Stimulated activated CD8-positive, alpha-beta memory T cell treated with anti-CD3 and anti-CD28 coated beads, Interleukin-7, amount 100 ng/mL, for 48 hours (primary cell): ENCODE data around the gene CYP2B6.
"Not testable (repeated sequence)": the region's sequence is repeated elsewhere in the genome, so short reads cannot be mapped to it uniquely, and the experiment has no call there.

Experiments used
- DNase-seq, 2 donors: peaks; one replicate each; pipeline ENCODE4 v3.0.0-alpha.2; 2020; ENCODE audit warnings: low read depth in 1 of 2; ENCODE audit errors: extremely low read depth in 1 of 2

The CYP2B6 gene

DNA sequence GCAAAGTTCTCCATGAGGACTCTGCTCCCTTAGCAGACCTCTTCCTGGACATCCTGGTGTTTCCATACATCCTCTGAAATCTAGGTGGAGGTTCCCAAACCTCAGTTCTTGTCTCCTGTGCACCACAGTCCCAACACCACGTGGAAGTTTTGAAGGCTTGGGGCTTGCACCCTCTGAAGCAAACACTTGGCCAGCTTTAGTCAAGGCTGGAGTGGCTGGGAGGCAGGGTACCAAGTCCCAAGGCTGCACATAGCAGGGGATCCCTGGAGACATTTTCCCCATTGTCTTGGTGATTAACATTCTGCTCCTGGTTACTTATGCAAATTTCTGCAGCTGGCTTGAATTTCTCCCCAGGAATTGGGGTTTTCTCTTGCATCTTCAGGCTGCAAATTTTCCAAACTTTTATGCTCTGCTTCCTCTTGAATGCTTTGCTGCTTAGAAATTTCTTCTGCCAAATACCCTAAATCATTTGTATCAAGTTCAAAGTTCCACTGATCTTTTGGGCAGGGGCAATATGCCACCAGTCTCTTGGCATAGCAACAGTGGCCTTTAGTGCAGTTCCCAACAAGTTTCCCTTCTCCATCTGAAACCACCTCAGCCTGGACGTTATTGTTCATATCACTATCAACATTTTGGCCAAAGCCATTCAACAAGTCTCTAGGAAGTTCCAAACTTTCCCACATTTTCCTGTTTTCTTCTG is 10.2 kb upstream of the CYP2B6 start:
- DNase-seq = not testable (repeated sequence)

DNA sequence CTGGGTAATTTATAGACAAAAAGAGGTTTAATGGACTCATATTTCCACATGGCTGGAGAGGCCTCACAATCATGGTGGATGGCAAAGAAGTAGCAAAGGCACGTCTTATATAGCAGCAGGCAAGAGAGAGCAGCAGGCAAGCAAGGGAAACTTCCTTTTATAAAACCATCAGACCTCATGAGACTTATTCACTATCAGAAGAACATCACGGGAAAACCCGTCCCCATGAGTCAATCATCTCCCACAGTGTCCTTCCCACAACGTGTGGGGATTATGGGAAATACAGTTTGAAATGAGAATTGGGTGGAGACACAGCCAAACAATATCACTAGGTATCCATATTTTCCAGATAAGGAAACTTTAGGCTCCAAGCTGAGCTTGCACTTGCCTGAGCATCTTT is 9.5 kb upstream of the CYP2B6 start:
- DNase-seq = no peak

DNA sequence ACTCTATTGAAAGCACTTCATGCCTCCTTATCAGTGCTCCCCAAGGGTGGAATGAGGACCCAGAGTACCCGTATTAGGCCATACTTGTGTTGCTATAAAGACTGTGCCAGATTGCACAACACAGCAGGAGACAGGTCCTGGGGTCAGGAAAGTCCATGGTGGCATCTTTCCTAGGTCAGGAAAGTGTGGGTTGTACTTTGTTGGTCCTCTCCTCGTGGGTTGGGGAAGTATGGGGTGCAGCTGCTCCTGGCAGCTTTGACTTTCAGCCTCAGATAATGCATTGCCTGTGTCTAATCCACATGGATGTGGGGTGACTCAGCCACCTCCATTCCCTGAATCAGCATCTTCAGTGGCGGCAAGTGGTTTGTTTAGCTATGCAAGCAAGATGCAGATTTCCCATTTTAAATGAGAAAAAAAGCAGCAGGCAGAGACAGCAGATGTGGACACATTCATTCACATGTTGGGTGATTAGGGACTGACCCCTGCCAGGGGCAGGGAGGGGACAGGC is 8.4 kb upstream of the CYP2B6 start:
- no peak for DNase-seq

DNA sequence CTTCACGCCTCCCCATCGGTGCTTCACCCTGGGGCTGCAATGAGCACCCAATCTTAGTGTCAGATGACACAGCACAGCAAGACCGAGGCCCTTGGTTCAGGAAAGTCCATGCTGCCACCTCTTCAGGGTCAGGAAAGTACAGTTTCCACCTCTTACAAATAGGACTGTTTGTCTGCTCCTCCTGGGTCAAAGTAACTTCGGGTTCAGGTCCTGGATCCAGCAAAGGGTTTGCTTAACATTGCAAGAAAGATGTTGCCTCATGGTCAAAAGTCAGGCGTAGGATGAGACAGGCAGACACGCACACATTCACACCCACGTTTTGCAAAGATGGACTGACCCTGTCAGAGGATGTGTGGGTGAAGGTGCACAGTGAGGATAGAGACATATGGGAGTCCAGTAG is 1.6 kb upstream of the CYP2B6 start:
- DNase-seq = no peak

DNA sequence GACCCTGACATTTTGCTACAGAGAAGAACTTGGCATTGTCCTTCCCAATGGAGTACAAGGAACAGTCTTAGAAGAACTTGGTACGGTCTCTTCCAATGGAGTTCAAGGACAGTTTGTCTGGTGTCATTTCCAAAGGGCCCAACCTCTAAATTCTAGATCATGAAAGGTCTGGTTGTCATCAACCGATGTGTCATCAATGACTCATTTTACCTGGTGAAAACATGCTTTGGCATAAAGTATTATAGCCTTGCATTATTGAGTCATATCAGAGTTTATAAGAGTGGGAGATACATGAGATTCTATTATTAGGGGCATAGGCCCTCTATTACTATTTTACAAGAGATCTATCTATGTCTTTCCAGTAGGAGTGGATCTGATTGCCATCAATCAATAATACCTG is 4.3 kb downstream of the CYP2B6 start:
- no peak for DNase-seq

DNA sequence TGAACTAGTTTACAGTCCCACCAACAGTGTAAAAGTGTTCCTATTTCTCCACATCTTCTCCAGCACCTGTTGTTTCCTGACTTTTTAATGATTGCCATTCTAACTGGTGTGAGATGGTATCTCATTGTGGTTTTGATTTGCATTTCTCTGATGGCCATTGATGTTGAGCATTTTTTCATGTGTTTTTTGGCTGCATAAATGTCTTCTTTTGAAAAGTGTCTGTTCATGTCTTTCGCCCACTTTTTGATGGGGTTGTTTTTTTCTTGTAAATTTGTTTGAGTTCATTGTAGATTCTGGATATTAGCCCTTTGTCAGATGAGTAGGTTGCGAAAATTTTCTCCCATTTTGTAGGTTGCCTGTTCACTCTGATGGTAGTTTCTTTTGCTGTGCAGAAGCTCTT is 7.9 kb downstream of the CYP2B6 start:
- not testable (repeated sequence) for DNase-seq

DNA sequence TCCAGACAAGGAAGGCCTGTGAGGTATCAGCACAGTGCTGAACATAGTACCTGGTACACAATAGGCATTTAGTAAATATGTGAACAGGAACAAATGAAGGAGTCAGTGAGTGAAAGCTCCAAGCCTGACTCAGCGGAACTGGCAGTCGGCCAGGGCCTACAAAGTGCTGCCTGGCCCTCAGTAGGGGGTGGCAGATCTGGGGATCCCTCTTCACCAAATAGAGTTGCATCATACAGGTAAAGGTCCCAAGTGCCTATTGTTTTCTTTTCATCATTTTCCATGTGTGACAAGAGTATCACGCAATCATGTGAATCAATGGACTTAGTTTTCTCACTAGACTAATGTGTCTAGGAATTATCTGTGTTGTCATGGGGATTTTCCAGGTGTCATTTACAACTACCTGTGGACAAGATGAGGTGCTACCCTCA is 9.2 kb downstream of the CYP2B6 start:
- no peak for DNase-seq

DNA sequence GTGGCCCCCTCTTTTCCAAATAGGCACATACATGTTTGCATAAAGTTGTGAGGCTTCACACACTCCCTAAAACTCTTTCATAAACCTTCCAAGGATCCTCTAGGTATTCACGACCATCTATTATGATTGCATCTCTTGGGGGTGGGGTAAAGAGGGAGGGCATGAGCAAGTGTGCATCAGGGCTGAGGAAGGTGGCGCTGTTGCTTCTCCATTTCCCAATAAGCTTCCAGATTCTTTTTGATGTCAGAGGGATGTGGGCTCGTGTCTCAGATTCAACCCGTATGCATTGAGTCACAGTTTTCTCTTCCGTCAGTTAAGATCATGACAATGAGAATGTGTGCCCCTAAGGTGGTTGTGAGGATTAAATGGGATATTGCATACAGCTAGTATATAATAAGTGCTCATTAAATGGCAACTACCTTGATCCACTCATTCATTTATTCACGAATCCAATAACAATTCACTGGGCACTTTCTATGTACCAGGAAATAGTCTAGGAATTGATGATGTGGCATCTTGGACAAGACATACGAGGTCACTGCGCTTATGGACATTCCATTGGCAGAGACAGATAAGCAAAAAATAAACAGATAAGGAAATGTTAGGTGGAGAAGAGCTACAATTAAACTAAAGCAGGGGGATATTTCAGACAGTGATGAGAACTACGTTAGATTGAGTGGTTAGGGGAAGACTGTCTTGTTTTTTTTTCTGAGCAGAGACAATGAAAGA is 10.3 kb downstream of the CYP2B6 start:
- no peak for DNase-seq

DNA sequence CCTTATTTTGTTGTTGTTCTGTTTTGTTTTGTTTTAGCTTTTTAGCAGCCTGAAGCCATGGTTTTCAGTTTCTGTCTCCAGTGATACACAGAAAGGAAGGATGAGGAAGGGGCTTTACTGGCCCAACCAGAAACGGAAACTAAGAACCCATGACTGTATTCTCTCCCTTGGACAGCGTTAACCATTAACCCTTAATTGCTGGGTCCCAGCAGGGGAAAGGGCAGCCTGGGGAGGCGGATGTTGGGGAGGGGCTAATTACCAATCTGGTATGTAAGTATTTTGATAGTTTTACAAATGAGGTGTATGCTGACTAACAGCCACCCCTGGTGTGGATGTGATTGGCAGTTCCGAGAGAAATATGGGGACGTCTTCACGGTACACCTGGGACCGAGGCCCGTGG is 12.6 kb downstream of the CYP2B6 start:
- DNase-seq = not testable (repeated sequence)

DNA sequence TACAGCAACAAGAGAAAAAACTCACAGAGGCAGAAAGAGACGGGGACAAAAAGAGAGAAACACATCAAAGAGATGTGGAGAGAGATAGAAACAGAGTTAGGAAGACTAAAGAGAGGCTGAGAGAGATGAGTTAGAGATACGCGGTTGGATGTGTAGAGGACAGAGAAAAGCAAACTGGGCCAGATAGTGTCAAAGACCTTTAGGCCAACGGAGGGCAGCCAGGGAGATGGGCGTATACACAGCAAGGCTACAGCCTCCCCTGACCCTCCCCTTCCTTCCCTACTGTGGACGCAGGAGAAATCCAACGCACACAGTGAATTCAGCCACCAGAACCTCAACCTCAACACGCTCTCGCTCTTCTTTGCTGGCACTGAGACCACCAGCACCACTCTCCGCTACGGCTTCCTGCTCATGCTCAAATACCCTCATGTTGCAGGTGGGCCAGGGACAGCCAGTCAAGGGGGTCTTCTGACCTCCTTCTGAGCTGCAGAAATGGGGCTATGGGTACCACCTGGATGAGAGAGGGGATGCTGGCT is 18.7 kb downstream of the CYP2B6 start:
- no peak for DNase-seq

DNA sequence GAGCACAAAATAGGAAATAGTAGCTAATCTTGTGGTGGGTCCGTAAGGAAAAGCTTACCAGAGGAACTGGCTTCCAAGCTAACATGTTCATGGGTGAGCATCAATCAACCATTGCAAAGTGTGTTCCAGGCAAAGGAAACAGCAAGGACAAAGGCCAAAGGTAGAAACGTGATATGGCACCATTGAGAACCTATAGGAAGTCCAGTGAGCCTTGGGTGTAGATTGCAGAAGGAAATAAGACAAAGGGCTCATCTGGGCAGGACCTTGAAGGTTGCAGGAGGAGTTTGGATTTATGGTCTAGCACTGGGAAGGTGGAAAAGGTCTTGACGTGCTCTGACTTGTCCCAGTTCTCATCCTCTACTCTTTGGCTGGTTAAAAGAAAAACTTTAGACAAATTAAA is 22.3 kb downstream of the CYP2B6 start:
- DNase-seq = no peak

DNA sequence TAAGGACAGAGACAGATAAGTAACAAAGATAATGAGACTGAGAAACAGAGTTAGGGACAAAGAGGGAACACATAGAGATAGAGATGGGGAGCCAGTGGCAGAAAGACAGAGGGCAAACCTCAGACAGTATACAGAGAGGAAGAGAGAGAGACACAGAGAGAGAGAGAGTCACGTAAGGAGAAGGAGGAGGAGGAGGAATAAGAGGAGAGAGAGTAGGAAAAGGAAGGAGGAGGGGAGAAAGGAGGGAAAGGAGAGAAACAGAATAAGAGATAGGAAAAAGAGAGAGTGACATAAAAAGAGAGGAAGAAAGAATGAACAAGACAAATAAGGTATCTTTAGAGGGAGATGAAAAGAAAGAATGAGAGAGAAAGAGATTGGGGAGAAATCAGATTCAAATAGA is 23.6 kb downstream of the CYP2B6 start:
- no peak for DNase-seq

DNA sequence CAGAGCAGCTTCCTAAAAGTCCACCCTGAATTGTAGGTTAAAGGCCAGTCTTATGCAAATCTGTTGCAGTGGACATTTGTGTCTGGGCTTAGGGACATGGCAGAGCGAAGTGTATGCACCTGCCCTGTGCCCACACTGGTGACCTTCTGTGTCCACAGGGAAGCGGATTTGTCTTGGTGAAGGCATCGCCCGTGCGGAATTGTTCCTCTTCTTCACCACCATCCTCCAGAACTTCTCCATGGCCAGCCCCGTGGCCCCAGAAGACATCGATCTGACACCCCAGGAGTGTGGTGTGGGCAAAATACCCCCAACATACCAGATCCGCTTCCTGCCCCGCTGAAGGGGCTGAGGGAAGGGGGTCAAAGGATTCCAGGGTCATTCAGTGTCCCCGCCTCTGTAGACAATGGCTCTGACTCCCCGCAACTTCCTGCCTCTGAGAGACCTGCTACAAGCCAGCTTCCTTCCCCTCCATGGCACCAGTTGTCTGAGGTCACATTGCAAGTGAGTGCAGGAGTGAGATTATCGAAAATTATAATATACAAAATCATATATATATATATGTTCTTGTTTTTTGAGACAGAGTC is 25.5 kb downstream of the CYP2B6 start:
- no peak for DNase-seq

DNA sequence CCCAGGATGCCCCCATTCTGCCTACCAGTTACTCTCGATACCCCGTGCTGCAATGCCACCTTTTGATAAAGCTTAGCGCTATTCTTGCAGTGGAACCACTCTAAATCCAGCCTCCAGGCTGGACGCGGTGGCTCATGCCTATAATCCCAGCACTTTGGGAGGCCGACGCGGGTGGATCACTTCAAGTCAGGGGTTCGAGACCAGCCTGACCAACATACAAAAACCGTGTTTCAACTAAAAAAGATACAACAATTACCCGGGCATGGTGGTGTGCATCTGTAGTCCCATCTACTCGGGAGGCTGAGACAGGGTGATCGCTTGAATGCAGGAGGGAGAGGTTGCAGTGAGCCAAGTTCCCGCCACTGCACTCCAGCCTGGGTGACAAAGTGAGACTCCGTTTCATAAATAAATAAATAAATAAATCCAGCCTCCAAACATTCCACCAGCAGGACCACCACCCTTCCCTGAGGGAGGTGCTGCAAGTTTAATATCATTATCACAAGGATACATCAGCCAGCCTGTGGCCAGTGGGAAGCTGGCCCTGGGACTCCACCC is 27.7 kb downstream of the CYP2B6 start:
- DNase-seq = no peak

DNA sequence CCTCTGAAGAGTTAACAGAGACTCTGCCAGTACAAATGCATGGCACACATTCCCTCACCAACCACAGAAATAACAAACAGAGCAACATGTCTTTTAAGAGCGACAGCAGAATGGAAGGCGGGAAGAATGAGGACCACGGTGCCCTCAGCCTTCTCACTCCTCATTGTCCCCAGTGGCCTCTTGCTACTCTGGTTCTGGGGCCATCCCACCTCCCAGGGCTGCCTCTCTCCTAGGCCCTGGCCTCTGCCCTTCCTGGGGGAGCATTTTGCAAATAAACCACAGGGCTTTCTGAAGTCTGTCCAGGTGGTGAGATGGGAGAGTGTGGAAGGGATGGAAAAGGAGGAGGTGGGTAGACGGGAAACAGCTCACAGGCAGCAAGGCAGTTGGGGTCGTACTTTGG is 28.3 kb downstream of the CYP2B6 start:
- no peak for DNase-seq

DNA sequence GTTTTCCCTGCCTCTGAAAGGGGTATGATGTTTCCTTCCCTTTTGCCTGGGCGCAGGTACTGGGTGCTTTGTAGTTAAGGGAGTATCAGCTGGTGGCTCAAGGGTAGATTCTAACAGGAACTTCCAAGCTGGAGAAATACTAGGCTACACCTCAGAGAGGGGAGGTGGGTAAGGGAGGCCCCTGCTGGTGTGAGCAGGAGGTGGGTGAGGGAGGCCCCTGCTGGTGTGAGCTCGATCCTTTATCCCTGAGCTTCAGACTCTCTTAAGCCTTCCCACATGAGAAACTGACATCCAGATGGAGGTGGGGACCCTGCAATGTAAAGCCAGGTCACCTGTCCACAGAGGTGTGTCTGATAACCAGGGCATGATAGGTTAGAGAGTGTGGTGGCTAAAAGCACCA is 32.1 kb downstream of the CYP2B6 start:
- DNase-seq = no peak

DNA sequence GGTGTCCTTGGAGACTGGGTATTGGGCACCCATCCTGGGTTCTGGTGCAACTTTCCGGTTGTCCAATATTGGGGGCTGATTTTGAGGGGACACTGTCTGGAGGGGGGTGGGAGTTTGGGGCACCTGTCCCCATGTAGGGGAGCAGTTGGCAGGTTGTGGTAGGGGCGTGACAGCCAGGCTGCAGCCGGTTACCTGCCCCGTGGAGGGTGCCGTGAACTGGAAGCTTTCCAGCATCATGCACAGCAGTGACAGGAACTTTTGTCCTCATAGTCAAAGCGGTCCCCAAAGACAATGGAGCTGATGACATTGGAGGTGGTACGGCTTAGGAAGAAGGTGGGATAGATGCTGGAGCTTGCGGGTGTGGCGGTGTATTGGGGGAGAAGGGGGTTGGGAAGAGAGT is 34.3 kb downstream of the CYP2B6 start:
- DNase-seq = no peak

DNA sequence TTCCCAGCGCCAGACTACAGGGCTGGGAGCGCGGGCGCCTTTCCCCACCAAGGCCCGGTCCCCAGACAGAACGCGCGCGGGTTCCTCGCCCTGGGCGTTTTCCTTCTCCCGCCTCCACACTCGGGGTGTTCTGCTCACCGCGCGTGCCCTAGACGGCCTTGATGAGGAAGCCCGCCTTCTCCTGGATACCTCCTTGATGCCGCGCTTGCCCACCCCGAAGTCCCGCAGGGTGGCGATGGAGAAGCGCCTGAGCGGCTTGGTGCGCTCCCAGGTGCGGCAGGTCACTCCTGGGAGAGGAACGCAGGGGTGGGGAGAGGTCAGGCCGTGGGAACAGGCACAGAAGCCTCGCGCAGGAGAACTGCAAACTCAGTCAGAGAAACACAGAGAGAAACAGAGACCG is 34.8 kb downstream of the CYP2B6 start:
- DNase-seq = no peak

DNA sequence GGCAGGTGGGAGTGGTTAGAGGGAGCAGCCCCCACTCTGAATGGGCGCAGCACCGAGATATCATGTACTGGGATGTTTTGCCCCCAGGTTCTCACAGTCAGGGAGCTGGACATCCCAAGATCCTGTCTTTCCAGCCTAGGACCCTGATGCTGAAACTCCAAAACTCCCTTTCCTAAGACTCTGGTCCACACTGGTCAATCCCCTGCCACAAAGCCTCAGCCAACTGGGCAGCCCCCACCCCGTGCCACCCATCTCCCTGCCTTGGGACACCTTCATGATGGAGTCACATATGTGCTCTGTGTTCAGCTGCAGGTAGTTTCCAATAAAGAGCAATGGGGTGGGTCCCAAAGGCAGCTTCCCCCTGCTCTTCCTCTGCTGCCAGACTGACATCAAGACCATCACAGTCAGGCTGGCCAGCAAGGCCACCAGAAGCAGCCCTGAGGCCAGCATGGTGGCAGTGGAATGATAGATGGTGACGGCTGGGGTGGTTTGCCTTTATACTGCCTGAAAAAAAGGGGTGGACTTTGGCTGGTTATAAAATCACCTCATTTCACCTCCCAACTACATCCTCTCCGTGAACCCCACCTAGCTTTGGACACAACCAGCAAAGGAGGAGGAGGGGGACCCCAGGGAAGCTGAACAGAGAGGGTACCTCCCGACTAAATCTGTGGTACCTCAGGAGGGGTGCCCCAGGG is 36.3 kb downstream of the CYP2B6 start:
- no peak for DNase-seq

DNA sequence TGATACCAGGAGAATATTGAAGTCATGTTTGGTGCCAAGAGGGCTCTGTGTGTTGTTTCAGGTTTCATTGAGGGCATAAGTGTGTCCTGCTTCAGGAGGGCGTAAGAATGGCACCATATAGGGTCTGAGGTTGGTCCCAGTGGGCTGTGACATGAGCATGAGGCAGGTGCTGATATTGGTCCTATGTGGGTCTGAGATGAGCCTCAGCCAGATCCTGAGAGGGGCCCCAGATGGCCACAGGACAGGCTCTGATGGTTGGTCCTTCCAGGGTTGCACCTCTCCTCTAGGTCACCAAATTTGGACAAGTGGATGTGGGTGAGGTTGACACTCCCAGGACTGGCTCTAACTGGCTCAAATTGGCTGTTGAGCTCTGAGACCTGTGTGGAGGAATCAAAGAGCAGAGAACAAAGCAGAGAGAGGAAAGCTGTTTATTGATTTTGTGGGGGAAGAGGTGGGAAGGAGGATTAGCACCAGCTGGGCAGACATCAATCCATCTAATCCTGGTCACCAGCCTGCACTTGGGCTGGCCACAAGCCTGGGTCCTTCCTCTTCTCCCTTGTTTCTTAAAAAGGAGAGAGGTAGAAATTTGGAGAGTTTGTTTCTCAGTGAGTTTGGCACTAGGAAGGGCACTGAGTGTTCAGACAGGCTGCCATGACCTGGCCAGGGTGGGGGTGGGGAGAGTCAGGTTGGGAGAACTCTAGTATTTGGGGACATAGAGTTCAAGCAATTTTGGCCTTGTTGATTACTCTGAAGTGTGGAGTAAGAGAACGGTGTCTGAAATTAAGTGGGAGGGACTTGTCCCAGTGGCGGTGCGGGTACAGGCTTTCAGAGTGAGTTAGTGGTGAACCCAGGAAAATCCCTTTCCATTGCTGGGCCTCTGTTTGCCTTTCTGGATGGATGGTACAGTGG is 38.7 kb downstream of the CYP2B6 start:
- DNase-seq = no peak
